GM18873 (cell line): ENCODE measurements around the gene MALRD1.

Experiments
- ATAC-seq: cut with Tn5 transposase; IDR thresholded peaks from one replicate; pipeline ENCODE4 v1.9.1; 2021; ENCODE audit warnings: mild to moderate bottlenecking, moderate library complexity, moderate number of reproducible peaks; ENCODE audit not compliant: unreplicated experiment, low FRiP score

Gene MALRD1

DNA sequence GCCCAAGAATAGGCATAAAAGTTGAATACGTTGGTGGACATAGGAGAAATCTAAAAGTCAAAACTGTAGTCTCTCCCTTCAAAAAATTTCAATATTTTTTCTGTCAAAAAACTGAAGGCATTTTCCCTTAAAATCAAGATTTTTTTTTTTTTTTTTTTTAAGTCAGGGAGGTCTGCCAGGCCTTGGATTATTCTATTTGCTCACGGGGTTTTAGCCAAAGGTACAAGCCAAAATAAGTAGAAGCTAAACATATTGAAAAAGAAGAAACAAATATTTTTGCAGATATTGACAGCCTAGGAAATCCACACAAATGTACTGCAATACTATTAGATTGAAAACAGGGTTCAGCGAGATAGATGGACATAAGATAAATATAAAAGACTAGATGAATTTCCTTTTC is 577.6 kb downstream of the MALRD1 start:
- no peak for ATAC-seq

DNA sequence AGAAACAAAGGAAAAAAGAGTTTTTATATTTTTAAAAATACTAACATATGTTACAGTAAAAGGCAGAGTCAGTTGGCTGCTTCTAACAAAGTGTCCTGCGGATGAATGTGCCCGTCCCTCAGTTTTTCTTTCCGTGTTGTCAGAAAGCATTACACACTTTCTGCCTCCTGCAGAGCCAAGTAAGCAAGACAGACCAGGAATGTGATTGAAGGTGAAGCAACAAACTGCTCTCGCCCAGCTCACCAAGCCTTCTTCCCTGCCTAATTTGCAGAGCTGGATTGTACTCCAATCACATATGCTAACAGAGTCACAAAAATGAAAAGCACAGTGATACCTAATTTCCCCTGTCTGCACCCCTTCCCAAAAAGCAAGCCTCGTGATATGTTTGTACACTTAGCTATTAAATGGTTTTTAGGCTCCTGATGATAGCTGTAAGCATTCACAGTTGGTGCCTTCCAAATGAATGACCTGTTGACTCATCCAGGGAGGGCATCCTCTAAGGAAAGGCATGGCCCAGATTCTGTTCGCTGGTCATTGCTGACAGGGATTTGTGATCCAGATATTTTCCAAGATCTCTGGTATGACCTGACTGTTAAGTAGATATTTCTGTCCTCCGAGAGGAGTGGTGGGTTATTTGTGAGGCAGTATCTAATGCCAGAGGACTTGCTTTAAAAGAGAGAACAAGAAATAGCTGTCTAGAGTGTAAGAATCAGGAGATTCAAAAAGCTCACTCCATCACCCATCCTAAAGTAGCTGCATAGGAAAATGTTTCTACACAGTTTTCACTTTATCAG is 580.4 kb downstream of the MALRD1 start:
- no peak for ATAC-seq

DNA sequence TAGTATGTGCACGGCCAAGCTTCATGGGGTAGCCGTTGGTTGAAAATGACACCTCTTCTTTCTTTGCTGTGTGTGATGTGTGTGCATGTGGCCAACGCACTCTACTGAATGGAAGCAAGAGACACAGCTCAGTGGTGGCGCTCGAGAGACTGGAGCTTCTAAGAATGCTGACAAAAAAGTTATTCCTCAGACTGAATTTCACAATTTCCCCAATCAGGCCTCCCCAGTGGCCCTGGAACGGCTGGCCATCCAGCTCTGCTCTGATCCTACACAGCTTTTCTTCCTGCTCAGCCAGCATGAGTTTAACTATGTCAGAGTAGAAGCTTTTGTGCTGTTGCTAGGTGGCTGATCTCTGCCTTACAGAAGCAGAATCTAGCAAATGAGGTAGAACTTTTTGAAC is 581.0 kb downstream of the MALRD1 start:
- no peak for ATAC-seq

DNA sequence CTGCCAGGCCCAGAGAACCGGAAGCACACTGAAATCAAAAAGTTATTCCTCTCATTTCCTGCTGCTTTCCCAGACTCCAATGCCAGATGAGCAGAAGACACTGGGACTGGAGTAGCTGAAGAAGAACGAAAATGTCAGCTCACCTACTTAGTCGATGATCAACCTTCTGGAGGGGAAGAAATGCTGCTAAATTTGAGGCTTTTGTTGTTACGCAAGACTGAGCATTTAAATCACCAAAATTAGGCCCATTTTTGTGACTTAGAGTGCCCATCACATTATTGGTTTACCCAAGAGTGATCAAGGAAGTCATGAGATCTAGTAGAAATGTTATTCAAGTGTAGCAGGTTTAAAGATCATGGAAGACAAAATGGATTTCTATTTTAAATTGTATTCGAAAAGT is 585.6 kb downstream of the MALRD1 start:
- no peak for ATAC-seq

DNA sequence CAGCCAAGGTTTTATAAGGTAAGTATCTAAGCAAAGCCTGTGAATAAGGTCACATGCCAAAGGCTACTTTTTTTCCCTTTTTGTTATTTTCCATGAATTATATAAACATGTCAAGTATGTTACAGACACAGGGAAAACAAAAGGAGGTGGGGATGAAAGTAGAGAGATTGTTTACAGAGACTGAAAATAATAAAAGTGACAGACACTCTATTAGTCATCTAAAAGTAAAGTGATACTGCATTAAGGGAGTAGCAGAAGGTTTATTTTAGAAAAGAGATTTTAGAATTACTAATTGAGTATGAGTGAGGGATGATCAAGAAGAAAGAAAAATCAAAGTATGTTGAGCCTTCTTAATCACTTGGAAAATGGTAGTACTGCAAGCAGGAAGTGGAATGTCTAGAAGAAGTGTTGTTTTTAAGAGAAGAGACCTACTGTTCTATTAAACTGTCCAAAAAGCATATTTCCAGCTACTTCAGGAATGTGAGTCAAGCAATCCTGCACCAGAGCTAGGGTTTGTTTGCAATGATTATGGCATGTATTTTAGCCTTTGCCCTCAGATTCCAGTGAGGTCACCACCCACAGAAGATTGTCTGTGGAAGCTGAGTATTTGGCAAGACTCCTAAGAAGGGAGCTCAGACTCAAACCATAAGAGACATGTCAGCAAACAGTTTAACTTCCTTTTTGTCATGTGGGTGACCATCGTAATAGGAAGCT is 589.7 kb downstream of the MALRD1 start:
- ATAC-seq = no peak

DNA sequence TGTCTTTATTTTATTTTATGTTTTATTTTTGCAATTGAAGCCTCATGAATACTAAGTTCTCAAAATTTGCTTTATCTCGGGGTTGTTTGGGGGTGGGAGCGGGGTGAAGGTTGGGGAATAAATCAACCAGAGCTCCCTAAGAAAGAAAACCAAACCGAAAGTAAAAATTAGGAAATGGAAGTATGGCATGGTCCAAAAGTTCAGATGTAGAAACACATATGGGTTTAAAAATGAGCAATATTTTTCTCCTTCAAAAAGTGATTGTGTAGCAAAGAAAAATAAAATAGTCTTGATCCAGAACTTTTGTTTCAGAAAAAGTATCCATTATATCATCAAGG is 590.3 kb downstream of the MALRD1 start:
- no peak for ATAC-seq

DNA sequence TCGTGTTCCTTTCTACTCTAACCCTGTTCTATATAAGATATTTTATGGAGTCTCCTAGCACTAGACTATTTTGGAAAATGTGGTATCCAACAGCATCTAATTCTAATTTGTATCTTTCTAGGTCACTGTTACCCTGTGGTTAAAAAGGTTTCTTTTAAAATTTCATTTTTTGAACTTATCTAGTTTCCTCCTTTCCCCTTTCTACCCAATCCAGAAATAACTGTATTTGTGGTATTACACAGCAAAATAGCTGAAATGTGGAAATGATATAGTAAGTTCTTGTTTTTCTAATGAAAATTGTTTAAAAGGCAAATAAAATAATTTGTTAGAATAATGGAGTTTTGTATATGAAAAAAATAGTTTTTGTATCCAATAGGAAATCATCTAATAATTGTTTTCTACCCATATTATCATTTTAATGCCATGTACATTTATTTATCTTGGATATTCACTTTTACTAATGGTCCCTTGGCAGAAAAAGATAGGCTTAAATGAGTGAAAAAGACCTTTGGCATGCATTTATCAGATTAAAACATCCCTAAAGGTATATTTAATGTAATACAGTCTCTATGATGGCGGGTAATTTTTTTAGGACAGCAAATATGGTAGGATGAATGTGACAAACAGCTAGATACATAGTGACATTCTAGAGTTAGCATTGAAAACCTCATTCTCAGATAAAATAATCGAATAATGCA is 592.1 kb downstream of the MALRD1 start:
- no peak for ATAC-seq

DNA sequence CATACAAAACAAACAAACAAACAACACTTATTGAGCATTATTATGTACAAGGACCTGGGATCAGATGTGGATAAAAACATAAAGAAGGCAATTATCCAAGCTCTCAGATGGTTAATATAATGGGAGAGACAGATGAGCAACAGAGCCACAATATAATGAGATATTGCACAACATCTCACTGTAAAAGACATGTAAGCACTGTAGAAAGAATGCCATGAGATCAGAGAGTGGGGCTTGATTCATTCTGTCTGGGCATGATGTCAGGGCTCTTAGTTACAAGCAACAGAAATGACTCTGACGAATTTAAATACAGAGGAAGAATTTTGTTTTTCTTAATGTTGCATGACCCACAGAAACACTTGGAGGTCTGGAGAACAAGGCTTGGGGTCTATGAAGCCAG is 602.9 kb downstream of the MALRD1 start:
- ATAC-seq = no peak

DNA sequence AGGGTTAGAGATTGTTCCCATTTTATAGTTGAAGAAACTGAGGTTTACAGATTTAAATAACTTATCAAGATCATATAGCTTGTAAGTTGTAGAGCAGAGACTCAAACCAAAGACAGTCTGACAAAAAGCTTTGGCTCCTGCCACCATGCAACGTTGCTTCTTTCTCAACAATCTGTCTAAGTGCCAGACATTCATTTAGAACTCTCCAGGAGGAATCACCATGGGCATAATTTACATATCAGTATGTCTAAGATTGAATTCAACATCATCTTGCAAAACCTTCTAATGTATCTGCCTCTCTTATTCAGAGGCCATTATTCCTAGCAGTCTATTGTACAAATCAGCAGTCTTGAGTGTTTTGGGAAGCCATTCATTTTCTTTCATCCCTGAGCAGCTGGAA is 604.1 kb downstream of the MALRD1 start:
- no peak for ATAC-seq

DNA sequence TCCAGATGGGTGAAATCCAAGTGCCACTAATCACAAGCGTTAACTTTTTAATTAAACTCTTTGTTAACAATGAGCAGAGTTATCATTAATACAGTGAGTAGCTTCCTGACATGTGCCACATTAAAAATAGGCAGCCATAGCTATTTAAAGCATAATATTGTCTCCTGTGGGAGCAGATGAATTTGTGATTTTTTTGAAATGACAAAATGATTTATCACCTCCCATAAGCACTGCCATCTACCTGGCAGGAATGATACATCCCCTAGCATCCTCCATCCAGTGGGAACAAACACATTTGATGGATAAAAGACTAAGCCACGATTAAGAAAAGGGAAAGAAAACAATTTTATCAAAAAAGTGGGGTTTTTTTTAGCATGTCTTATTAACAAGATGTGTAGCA is 605.3 kb downstream of the MALRD1 start:
- ATAC-seq = no peak

DNA sequence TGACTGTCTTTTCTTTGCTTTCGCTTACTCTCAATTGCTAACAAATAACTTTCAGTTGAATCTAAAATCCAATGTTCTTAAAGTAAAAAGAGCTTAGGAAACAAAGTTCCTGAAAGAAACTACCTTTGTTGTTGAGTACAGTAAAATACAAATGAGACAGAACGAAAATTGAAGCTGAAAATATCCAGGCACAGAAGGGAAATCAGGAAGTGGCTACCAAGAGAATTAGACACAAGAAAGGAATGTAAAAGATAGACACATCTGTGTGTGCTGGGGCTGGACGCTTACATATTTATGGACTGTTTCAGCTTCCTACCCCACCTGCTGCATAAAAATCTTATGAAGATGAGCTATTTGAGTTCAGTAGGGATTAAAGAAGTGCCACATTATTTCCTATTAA is 606.0 kb downstream of the MALRD1 start:
- ATAC-seq = no peak

DNA sequence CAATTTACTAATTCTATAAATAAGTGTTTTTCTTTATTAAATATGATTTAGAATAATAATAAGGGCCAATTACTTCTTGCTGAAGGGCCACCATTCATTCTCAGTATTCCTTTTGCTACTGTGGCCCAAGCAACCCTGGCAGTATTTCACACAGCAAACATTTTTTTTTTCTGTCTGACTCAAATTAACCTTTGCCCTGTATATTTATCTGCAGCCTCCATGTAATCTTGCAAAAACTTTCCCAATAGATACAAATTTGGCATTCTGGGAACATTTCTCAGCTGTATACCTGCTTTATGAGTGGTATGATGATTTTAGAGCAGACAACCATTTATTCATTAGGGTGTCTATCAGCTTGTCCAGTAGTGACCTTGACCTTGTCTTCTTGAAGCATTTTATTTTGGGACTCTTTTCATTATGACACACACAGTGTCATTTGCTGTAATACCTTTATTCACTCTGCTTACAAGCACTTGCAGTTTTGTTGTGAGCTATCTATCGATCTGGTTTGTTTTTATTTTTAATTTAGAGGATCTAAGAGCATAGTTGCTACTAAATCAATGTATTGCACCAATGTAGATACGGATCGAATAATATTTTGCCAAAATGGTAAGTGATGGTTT is 607.9 kb downstream of the MALRD1 start:
- ATAC-seq = no peak

DNA sequence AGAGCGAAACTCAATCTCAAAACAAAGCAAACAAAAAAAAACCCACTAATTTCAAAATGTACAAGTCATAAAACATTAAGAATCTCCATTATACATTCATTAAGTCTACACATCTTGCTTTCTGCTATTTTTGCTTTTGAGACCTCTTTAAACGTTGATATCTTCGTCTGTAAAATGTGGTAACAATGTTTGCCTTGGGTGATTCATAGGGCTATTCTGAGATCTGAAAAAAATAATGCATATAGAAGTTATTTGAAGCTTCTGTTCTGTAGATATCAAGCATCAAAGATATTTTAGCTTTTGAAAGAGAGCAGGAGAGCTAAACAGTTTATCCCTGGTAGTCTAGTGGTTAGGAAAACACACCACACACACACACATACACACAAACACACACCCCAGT is 609.5 kb downstream of the MALRD1 start:
- ATAC-seq = no peak

DNA sequence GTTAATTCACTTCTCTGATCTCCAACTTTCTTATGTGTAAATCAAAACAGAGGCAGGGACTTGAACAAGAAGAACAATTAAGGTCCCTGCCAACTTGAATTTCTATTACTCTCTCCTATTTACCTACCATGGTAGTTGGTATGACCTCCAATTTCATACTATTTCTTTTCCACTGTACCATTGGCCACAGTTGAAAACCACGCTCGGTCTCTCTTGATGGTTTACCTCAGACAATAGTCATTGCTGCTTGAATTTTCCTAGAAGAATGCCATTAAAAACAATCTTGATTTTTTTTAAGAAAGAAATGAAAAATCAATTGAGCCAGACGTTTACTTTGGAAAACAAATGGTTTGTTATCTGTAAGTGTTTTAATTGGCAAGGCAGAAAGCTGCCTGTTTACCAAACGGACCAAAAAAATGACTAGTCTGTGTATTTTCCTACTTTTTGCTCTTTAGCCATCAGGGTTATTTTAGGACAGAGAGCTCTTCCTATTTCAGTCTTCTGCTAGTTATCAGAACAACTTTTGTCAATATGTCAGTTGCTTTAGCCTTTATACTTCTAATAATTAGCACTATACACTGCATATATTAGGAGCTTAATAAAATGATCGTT is 610.1 kb downstream of the MALRD1 start:
- ATAC-seq = no peak

DNA sequence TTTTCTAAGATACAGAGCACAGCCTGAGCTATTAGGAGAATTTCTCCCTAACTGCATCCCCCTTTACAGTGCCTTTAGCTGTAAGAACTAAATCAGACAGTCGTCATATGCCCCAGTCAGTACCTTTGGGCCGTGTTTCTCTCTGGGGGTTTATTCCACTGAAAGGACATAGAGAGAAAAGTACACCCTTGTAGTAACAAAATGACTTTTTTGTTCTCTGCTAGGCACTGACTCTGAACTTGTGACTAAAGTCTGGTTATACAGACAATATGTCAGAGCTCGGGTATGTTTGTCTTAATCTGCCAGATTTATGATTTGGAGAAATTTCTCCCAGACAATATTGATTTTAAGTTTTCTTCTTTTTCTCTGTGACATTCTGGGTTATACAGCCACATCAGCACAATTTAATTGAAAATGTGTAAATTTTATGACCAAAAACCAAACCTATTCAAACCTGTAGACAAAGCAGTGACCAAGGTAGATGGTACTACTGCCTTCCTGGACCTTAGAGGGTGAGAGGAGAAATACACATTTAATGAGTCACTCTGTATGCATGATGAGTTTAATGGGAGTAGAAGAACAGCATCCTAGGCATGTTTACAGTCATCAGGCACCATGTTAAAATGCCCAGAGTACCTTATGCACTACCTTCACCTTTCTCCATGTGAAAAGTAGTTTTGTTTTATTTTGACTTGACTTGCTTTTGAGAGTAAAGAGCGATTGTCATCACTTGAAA is 611.5 kb downstream of the MALRD1 start:
- ATAC-seq = no peak

DNA sequence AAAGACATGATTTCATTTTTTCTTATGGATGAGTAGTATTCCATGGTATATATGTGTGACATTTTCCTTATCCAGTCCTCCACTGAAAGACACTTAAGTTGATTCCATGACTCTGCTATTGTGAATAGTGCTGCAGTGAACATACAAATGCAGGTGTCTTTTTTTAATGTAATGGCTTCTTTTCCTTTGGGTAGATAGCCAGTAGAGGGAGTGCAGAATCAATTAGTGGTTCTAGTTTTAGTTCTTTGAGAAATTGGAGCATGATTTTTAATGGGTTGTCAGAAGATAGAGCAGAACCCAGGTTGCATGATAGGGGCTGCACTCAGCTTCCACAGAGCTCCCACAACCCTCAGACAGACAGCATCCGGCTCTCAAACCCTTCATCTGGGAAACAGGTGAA is 614.7 kb downstream of the MALRD1 start:
- ATAC-seq = no peak

DNA sequence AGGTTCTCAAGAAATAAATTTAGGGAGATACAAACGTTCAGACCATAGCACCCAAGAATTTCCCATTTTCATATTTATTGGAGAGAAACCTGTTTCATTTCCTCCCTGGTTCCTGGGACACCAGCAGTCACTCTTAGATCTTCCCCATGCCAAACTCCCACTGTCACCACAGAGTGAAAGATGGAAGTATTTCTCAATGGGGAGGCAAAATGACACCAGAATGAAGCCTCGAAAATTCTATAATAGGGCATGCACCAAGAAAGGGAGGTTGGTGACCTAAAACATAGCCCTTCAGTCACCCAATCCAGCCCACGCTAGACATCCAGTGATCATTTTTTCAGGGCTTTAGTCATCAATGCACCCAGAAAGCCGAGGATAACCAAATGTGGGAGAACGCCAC is 619.5 kb downstream of the MALRD1 start:
- no peak for ATAC-seq

DNA sequence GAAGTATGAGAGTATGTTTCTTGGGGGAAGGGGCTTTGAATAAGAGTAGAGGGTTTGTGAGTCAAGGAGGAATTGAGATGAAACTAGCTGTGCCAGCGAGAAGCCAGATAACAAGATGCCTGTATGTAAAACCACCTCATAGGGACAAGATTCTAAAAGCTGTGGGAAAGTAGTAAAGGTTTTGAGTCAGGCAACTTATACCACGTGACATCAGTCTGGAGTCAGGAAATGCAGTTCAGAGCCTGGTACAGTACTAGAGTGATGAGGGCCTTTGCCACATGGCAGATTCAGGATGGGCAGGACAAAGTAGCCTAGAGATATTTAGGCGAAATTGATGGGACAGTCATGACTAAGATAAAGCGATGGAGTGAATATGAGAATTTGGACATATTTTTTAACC is 627.5 kb downstream of the MALRD1 start:
- ATAC-seq = no peak

DNA sequence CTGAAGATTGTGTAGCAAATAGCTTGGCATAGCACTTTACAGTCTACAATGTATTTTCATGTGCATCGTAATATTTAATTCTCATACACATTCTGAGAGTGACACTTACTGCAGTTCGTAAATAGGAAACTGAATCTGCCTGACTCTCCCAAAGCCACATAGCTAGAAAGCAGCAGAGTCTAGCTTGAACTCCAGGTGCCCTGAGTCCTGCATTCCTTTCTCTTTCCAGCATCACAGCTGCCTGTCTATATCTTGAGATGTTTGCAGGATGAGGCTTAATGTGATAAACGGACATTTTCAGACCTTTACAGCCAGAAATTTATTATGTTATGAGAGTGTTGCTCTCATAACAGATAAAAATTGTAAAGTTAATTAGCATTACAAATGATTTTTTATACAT is 634.8 kb downstream of the MALRD1 start:
- no peak for ATAC-seq

DNA sequence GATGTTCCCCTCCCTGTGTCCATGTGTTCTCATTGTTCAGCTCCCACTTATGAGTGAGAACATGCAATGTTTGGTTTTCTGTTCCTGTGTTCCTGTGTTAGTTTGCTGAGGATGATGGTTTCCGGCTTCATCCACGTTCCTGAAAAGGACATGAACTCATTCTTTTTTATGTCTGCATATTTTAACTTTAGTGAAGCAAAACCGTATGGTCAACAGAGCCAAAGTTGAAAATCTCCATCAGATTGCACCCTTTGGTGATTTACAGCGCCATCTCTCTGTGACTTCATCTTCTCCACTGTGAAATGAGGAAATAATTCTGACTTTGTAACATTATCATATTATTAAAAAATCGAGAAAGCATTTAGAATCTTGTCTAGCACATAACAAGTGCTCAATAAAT is 635.4 kb downstream of the MALRD1 start:
- ATAC-seq = no peak
